HUES48 (cell line): ENCODE results near the gene SEPSECS.

Source experiments
- H3K27ac ChIP-seq: one replicate; pipeline ENCODE4 v1.7.0; 2013; ENCODE audit warnings: low read depth, low read length, inconsistent platforms
- H3K27me3 ChIP-seq: 2 replicates; pipeline ENCODE4 v1.6.1; 2013; ENCODE audit warnings: mild to moderate bottlenecking, low read length; ENCODE audit not compliant: control insufficient read depth, insufficient read depth
- H3K36me3 ChIP-seq: 2 replicates; pipeline ENCODE4 v1.6.1; 2013; ENCODE audit warnings: low read length; ENCODE audit not compliant: control insufficient read depth, insufficient read depth
- H3K4me1 ChIP-seq: 2 replicates; pipeline ENCODE4 v1.6.1; 2013; ENCODE audit warnings: mild to moderate bottlenecking, low read length; ENCODE audit not compliant: control insufficient read depth, insufficient read depth
- H3K4me3 ChIP-seq: 2 replicates; pipeline ENCODE4 v1.5.1; 2013; ENCODE audit warnings: mild to moderate bottlenecking, low read depth, low read length
- H3K9ac ChIP-seq: 2 replicates; pipeline ENCODE4 v1.6.1; 2013; ENCODE audit warnings: mild to moderate bottlenecking, low read depth, low read length, moderate library complexity
- H3K9me3 ChIP-seq: 2 replicates; pipeline ENCODE4 v1.6.1; 2013; ENCODE audit warnings: low read length; ENCODE audit not compliant: control insufficient read depth, insufficient read depth

Gene SEPSECS

DNA sequence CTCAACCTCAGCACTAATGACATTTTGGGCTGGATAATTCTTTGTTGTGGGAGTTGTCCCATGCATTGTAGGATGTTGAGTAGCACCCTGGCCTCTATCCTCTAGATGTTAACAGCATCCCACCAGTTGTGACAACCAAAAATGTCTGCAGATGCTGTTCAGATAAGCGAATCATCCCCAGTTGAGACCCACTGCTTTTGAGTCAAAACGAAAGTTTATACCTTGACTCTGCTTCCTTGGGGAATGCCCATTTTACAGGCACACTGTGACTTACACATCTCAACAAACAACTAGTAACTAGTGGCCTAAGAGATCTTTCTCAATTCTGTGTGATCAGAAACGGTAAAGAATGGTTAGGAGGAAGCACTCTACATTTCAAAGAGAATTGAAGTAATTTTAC, 37.0 kb downstream of the SEPSECS start:
- Histone ChIP-seq H3K4me3 (no peak overlapping the region), H3K27me3 (no peaks in the 10 kb centered on the region), H3K9ac (no peak overlapping the region), H3K36me3 (no peaks in the 10 kb centered on the region), H3K4me1 (no peaks in the 10 kb centered on the region), H3K27ac (no peak overlapping the region), H3K9me3 (no peaks in the 10 kb centered on the region)

DNA sequence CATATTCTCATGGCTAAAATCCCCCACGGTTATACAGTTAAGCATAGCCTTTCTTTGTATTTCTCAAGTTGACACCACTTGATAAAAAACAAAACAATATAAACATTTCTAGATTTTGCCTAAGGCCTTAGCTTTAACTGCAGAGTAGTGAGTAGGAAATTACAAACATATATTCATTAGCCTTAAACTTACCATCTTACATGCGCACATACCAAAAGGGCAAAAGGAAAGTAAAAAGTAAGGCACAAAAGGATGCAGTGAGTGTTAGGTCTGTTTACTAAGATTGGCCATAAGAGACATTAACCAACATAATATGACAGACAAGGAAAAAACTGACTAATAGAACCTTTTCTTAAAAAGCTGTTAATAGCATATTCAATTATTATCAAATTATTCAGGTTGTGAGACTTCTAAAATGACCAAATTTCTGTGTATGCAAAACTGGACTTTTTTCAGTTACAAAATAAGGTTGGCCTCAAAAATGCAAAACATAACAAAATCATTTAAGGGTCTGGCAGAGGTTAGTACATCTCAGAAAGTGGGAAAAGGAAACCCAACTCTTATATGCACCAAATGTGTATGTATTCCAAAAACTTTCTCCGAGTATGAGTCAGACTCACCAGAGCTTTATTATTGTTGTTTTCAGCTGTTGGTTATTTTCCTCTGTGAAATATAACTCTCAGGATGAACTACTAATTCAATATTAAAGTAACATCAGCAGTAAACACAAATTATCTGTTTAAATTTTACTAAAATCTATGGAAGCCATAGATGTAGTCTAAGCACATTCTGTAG, 39.9 kb downstream of the SEPSECS start:
- H3K4me1 ChIP-seq = no peaks in the 10 kb centered on the region
- no peak overlapping the region for H3K27ac ChIP-seq
- no peaks in the 10 kb centered on the region for H3K27me3 ChIP-seq
- no peaks in the 10 kb centered on the region for H3K9me3 ChIP-seq
- no peaks in the 10 kb centered on the region for H3K36me3 ChIP-seq
- no peak overlapping the region for H3K9ac ChIP-seq
- H3K4me3 ChIP-seq = no peak overlapping the region

DNA sequence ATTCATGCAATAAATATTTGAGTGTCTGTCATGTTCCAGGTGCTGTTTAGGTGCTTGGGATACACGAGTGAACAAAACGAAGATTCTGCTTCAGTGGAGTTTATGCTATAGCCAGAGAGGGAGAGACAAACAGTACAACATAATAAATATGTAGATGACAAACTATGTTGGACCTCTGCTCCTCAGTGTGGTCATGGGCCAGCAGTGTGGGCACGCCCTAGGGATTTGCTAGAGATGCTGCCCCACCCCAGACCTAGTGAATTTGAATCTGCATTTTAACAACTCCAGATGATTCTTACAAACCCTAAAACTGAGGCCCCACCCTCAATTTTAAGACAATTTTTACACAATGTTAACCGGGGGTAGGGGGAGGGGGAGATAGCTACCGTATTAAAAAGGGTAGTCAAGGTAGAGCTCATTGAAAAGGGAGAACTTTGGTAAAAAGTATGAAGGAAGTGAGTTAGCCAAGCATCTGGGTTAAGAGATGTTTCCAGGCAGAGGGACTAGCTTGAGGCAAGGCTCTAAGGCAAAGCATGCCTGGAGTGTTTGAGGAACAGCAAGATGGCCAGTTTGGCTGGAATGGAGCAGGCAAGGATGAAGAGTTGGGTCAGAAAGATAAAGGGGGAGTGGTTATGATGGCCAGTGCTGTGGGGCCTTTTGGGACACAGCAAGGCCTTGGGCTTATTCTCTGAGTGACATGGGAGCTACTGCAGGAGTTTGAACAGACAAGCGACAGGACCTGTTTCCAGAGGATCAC, 42.4 kb downstream of the SEPSECS start:
- Histone ChIP-seq H3K9me3 (no peaks in the 10 kb centered on the region), H3K4me3 (no peak overlapping the region), H3K27me3 (no peaks in the 10 kb centered on the region), H3K27ac (no peak overlapping the region), H3K9ac (no peak overlapping the region), H3K4me1 (no peaks in the 10 kb centered on the region; the same call in 1 of the 2 replicates), H3K36me3 (no peaks in the 10 kb centered on the region)

DNA sequence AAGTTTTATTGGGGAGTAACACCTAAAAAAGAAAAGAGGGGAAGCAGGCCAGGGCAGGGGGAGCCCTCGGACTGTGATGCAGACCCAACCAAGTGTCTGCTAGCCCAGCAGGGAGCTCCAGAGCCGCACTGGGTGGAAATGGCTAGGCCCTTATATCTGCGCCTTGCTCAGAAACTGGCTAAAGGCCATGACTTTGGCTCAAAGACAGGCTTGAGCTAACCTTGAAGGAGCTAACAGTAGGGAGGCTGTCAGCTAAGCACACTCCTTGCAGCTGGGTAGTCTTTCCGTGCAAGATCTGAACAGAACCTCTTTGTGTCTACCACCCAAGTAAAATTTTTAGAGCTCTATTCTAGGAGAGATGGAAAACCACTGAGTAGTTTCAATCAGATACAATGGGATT, 43.0 kb downstream of the SEPSECS start:
- no peaks in the 10 kb centered on the region; the same call in 1 of the 2 replicates for H3K4me1 ChIP-seq
- no peaks in the 10 kb centered on the region for H3K9me3 ChIP-seq
- no peaks in the 10 kb centered on the region for H3K27me3 ChIP-seq
- no peaks in the 10 kb centered on the region for H3K36me3 ChIP-seq
- H3K27ac ChIP-seq = no peak overlapping the region
- H3K9ac ChIP-seq = no peak overlapping the region
- no peak overlapping the region for H3K4me3 ChIP-seq

DNA sequence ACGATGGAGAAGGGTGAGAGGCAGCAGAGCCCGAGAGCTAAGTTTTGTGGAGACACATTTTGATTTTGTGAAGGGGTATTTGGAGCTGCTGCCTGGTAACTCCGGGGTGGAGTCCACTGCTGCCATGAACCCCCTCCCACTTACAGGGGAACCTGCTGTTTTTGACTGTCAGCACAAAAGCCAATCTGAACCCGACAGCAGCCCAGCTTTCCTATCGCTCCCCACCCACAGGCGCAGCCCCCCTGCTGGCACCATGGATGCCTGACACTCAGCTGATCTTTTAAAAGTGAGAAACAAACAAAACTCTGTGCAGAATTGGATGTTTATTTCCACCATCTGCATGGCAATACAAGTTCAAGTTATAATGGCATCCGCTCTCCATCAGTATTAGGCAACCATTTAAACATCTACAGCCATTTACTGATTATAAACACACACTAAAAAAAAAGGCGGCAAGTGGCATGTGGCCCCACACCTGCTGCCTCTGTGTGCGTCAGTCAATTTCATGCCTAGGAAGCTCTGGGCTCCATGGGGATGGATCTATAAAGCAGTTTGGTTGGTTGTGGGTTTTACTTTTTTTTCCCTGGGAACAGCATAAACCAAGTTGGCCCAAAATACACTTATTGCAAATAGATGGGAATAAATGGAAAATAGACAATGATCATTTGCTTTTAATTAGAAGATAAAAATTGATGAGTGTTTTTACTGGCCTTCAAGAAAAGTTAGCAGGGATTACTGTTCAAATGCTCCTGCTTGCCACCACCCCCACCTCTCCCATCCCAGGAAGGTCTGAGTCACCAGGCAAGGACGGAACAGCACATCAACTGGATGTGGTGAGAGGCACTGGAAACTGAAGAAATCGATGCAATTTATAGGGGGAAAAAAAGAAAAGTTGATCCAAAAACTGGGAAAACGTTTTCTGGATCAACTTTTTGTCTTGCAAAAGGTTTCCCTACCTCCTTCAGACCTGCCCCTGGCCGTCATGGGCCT, 46.0 kb downstream of the SEPSECS start:
- H3K27ac ChIP-seq = no peak overlapping the region
- H3K9ac ChIP-seq = no peak overlapping the region
- no peaks in the 10 kb centered on the region for H3K27me3 ChIP-seq
- no peaks in the 10 kb centered on the region for H3K9me3 ChIP-seq
- no peaks in the 10 kb centered on the region; the same call in 1 of the 2 replicates for H3K4me1 ChIP-seq
- no peak overlapping the region for H3K4me3 ChIP-seq
- H3K36me3 ChIP-seq = no peaks in the 10 kb centered on the region

DNA sequence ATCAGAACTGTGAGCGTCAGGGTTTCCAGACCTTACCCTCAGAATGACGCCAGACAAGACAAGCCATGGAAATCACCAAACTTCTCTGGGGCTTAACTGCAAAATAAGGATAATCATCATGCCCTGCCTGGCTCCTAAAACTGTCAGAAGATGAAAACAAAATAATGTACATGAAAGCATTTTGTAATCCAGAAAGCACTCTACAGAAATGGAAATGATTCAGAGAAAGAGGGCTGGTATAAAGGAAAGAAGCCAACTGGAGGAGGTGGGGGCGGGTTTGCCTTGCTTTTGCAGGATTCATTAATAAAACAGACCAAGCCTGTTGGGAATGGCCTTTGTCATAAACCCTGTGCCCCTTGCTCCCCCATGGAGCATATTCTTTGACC, 47.3 kb downstream of the SEPSECS start:
- Histone ChIP-seq H3K27ac (no peak overlapping the region), H3K27me3 (no peaks in the 10 kb centered on the region), H3K36me3 (no peaks in the 10 kb centered on the region), H3K4me1 (no peaks in the 10 kb centered on the region; the same call in 1 of the 2 replicates), H3K9me3 (no peaks in the 10 kb centered on the region), H3K4me3 (no peak overlapping the region), H3K9ac (no peak overlapping the region)

DNA sequence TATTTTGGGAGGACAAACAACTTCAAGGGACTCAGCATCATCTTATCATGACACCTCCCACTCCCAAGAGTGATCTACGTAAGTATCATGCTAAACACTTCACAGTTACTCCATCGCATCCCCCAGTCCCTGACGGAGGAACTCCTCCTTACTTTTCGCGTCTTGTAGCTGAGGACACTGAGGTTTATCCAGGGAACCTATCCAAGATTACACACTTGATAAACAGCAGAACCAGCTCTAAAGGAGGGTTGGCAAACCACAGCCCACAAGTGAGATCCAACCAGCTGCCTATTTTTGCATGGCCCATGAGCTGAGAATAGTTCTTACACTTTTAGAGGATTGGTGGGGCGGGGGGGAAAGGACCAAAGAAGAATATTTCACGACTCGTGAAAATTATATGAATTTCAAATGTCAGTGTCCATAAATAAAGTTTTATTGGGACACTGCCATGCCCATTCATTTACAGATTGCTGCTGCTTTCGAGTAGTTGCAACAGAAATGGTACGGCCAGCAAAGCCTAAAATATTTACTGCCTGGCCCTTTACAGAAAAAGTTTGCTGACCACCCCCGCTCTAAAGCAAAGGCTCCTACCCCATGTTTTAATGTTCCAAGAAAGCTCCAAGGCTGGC, 47.8 kb downstream of the SEPSECS start:
- Histone ChIP-seq H3K27me3 (no peaks in the 10 kb centered on the region), H3K9me3 (no peaks in the 10 kb centered on the region), H3K4me3 (no peak overlapping the region), H3K36me3 (no peaks in the 10 kb centered on the region), H3K9ac (no peak overlapping the region), H3K4me1 (no peaks in the 10 kb centered on the region; the same call in 1 of the 2 replicates), H3K27ac (no peak overlapping the region)

DNA sequence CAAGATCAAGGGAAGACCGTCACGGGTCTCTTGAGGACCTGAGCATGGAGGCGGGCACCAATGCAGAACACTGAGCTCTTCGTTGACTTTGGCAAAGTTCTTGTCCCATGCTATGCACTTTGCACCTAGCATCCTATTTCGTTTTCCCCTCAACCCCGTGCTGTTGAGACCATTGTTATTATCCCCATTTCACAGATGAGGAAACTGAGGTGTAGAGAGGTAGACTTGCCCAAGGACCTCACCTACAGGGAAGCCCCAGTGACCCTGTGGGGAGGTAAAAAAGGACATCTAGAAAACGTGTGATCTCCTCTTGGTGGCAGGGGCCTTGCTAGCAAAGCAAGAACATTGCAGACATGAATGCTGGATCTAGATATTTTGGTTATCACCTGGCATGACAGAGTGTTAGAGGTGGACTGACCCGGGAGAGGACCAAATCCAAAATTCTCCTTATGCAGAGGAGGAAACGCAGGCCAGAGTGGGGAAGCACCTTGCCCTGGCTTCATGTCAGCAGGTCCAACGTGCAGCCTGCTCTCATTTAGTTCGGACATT, 48.5 kb downstream of the SEPSECS start:
- Histone ChIP-seq H3K27ac (no peak overlapping the region), H3K4me3 (no peak overlapping the region), H3K9me3 (no peaks in the 10 kb centered on the region), H3K27me3 (no peaks in the 10 kb centered on the region), H3K4me1 (no peaks in the 10 kb centered on the region; the same call in 1 of the 2 replicates), H3K36me3 (no peaks in the 10 kb centered on the region), H3K9ac (no peak overlapping the region)

DNA sequence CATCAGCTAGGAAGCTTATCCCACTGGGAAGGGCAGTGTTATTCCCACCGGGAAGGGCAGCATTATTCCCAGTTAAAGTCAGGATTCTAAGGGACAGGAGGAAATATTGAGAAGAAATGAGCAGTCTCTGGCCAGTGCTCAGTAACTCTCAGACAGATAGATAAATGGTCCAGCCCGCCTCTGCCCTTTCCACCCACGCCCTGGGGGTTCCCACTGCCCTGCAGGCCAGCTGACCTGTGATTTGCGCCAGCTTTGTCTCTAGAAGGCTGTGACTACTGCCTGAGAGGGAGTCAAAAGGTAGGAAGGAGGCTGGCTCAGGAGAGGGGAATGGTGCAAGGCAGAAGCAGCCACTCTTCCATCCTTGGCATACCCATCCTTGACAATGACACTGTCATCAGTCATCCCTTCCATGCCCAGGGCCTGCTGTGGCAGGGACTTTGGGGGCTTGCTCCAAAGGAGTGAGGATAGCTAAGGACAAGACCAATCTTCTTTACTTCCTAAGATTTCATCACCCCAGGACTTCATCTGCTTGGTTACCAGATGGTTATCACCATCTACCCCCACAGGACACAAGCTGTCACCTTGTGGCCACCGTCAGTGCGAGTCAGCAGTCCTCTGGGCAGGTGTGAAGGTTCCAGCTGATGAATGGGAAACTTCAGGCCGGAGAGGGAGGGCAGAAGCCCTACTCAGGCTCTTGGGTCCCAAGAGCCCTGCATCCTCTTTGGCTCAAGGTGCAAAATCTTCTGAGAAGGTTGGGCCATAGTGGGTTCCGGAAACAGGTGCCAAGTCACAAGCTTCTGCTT, 49.5 kb downstream of the SEPSECS start:
- no peaks in the 10 kb centered on the region; the same call in 1 of the 2 replicates for H3K4me1 ChIP-seq
- H3K27ac ChIP-seq = no peak overlapping the region
- no peaks in the 10 kb centered on the region for H3K36me3 ChIP-seq
- no peak overlapping the region for H3K9ac ChIP-seq
- no peaks in the 10 kb centered on the region for H3K27me3 ChIP-seq
- no peak overlapping the region for H3K4me3 ChIP-seq
- H3K9me3 ChIP-seq = no peaks in the 10 kb centered on the region
